Measurements from ENCODE around the gene STBD1. TPM values are rescaled to one million over a fixed set of nuclear protein-coding genes. Genes with fewer than 3 reads are reported as not detected.
"Not testable (repeated sequence)": the region's sequence is repeated elsewhere in the genome, so short reads cannot be mapped to it uniquely, and the experiment has no call there.

Gene STBD1
- total RNA-seq, 4 donors from 2014 or later = 0.47 to 0.76 (median 0.55) TPM

DNA sequence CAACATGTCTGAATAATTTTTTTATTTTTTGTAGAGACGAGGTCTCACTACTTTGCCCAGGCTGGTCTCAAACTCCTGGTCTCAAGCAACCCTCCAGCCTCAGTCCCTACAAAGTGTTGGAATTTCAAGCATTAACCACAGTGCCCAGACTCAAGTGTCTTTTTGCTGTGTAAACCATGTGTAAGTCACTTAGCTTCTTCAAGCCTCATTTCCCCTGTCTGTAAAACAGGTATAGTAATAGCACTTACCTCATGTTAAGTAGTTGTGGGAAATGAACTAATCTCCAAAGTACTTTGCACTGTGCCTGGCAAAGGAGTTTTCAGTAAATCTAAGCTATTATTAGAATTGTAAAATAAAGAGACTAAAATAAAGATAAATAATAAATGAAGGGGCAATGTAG is 35.7 kb downstream of the STBD1 start:
- Histone ChIP-seq H3K36me3 (no peaks in the 10 kb centered on the region), H3K27me3 (no peaks in the 10 kb centered on the region), H3K27ac (no peak overlapping the region), H3K9me3 (no peaks in the 10 kb centered on the region), H3K4me3 (no peak overlapping the region), H3K4me1 (no peaks in the 10 kb centered on the region)
- TF ChIP-seq, protein P1, sequence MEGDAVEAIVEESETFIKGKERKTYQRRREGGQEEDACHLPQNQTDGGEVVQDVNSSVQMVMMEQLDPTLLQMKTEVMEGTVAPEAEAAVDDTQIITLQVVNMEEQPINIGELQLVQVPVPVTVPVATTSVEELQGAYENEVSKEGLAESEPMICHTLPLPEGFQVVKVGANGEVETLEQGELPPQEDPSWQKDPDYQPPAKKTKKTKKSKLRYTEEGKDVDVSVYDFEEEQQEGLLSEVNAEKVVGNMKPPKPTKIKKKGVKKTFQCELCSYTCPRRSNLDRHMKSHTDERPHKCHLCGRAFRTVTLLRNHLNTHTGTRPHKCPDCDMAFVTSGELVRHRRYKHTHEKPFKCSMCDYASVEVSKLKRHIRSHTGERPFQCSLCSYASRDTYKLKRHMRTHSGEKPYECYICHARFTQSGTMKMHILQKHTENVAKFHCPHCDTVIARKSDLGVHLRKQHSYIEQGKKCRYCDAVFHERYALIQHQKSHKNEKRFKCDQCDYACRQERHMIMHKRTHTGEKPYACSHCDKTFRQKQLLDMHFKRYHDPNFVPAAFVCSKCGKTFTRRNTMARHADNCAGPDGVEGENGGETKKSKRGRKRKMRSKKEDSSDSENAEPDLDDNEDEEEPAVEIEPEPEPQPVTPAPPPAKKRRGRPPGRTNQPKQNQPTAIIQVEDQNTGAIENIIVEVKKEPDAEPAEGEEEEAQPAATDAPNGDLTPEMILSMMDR (IDR thresholded peaks at IDR 0.05) = no peak
- TF ChIP-seq EP300 (IDR thresholded peaks at IDR 0.05) (no peak), POLR2AphosphoS5 (IDR thresholded peaks at IDR 0.05) (no peak), POLR2A (IDR thresholded peaks at IDR 0.05) (no peak)
- DNase-seq (ENCODE audit: low spot score in 2 of 2) = no peak
- WGBS = 96% methylated on average over 1 of the region's 1 CpG

- no peaks in the 10 kb centered on the region for H3K27me3 ChIP-seq
- no peaks in the 10 kb centered on the region for H3K36me3 ChIP-seq
- peaks cover 4% of the 10 kb centered on the region for H3K9me3 ChIP-seq
- no peak for DNase-seq (ENCODE audit: low spot score in 2 of 2)
- no peaks in the 10 kb centered on the region for H3K4me1 ChIP-seq
- TF ChIP-seq POLR2AphosphoS5 (IDR thresholded peaks at IDR 0.05) = no peak
- TF ChIP-seq, protein P1 (IDR thresholded peaks at IDR 0.05) = no peak
- no peak for TF ChIP-seq POLR2A (IDR thresholded peaks at IDR 0.05)
- no peak for TF ChIP-seq EP300 (IDR thresholded peaks at IDR 0.05)
- no peak overlapping the region for H3K27ac ChIP-seq
- H3K4me3 ChIP-seq = no peak overlapping the region
- WGBS = 80% methylated on average over 2 of the region's 2 CpGs
Observed at GRCh38 chr4:76342803-76343202, 36.3 kb downstream of the STBD1 start.

- Histone ChIP-seq H3K36me3 (no peaks in the 10 kb centered on the region), H3K9me3 (no peaks in the 10 kb centered on the region), H3K27ac (no peak overlapping the region), H3K4me1 (no peaks in the 10 kb centered on the region), H3K27me3 (no peaks in the 10 kb centered on the region), H3K4me3 (no peak overlapping the region)
- 59% methylated on average over 9 of the region's 9 CpGs for WGBS
- TF ChIP-seq, protein P1 (IDR thresholded peaks at IDR 0.05) = no peak
- TF ChIP-seq EP300 (IDR thresholded peaks at IDR 0.05) (no peak), POLR2AphosphoS5 (IDR thresholded peaks at IDR 0.05) (no peak), POLR2A (IDR thresholded peaks at IDR 0.05) (no peak)
- no peak for DNase-seq (ENCODE audit: low spot score in 2 of 2)
Observed at GRCh38 chr4:76354517-76355473, 48.3 kb downstream of the STBD1 start.

GRCh38 chr4:76357981-76358380 is 51.4 kb downstream of the STBD1 start:
- Histone ChIP-seq H3K4me1 (no peaks in the 10 kb centered on the region), H3K4me3 (no peak overlapping the region), H3K9me3 (no peaks in the 10 kb centered on the region), H3K27ac (no peak overlapping the region), H3K27me3 (no peaks in the 10 kb centered on the region), H3K36me3 (no peaks in the 10 kb centered on the region)
- DNase-seq (ENCODE audit: low spot score in 2 of 2) = no peak
- TF ChIP-seq POLR2AphosphoS5 (IDR thresholded peaks at IDR 0.05) (no peak), EP300 (IDR thresholded peaks at IDR 0.05) (no peak), POLR2A (IDR thresholded peaks at IDR 0.05) (no peak)
- TF ChIP-seq, protein P1 (IDR thresholded peaks at IDR 0.05) = no peak
- WGBS = 88% methylated on average over 2 of the region's 2 CpGs

DNA sequence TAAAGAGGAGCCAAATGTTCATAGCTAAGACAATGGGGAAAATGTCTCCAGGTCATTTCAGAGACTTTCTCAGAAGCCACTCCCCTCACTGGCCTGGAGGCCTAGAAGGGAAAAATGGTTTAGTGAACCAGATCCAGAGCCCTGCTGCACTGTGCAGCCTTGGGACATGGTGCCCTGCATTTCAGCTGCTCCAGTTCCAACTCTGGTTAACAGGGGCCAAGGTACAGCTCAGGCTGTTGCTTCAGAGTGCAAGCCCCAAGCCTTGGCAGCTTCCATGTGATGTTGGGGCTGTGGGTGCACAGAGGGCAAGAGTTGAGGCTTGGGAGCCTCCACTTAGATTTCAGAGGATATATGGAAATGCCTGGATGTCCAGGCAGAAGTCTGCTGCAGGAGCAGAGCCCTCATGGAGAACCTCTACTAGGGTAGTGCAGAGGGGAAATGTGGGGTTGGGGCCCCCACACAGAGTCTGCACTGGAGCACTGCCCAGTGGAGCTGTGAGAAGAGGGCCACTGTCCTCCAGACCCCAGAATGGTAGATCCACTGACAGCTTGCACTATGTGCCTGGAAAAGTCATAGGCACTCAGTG is 53.4 kb downstream of the STBD1 start:
- H3K9me3 ChIP-seq; H3K27me3 ChIP-seq; H3K27ac ChIP-seq; H3K36me3 ChIP-seq; H3K4me1 ChIP-seq; H3K4me3 ChIP-seq; DNase-seq (ENCODE audit: low spot score in 2 of 2): not testable (repeated sequence)

Other genes starting within 250 kb of the STBD1 start
- gene ART3, start 232.0 kb upstream of the STBD1 start, total RNA-seq = 1 to 10 TPM in 1 of 4 donors, under 1 TPM in 1, not detected in 2; 0.48 to 1.5 TPM
- 10 to 100 TPM; 30.2 to 36.6 (median 33.4) TPM for gene NUP54, start 158.3 kb upstream of the STBD1 start, total RNA-seq
- gene SCARB2, start 92.9 kb upstream of the STBD1 start, total RNA-seq = 100 to 1,000 TPM in 2 of 4 donors, 10 to 100 TPM in 2; 87.6 to 107 (median 95.8) TPM
- 1 to 10 TPM in 2 of 4 donors, under 1 TPM in 2; 0.30 to 5.3 (median 0.98) TPM for gene FAM47E, start 55.0 kb upstream of the STBD1 start, total RNA-seq
- under 1 TPM in 1 of 4 donors, not detected in 3; 0.72 TPM for gene CCDC158, start 114.4 kb downstream of the STBD1 start, total RNA-seq
- gene SHROOM3, start 128.5 kb downstream of the STBD1 start, total RNA-seq = 10 to 100 TPM; 25.7 to 41.4 (median 29.8) TPM